B cell (primary cell): ENCODE data around the gene ANKRD34A. TPM values are rescaled to one million over a fixed set of nuclear protein-coding genes. Genes with fewer than 3 reads are reported as not detected.
A peak's percentile ranks its signal among the peaks of the same experiment; 100 is the strongest.

Experiments used
- ATAC-seq: fragments of 200-7000 bp; cut with Tn5 transposase; one replicate; pipeline ENCODE4 v1.10.0; 2021; ENCODE audit warnings: low read depth, mild to moderate bottlenecking, moderate number of reproducible peaks, moderate library complexity
- CTCF ChIA-PET: fragments of 350-600 bp; sonication (Branson Sonifier 250); formaldehyde crosslinking; loops from one replicate; lab custom pipeline; 2021; ENCODE audit warnings: antibody characterized with exemption, inconsistent platforms; lab: Charles Lee
- POLR2A ChIA-PET: fragments of 350-600 bp; sonication (Branson Sonifier 250); formaldehyde crosslinking; loops from one replicate; lab custom pipeline; 2021; ENCODE audit warnings: antibody characterized with exemption; lab: Charles Lee
- DNase-seq: peaks from one replicate; pipeline ENCODE4 v3.0.0; 2013
- H2AFZ ChIP-seq: 2 replicates; pipeline ENCODE4 v1.6.1; 2012; ENCODE audit warnings: mild to moderate bottlenecking, low read depth, low read length; ENCODE audit not compliant: insufficient read depth, poor library complexity, severe bottlenecking
- H3K27ac ChIP-seq, 2 donors: 1 replicate in 1 of 2; 2 replicates in 1 of 2; pipeline ENCODE4 v1.5.1; 2012 to 2013; ENCODE audit warnings: low read length in 2 of 2, mild to moderate bottlenecking in 2 of 2, moderate library complexity in 1 of 2
- H3K27me3 ChIP-seq, 4 experiments: fragments of 200-600 bp in 1 of 4; sonication (generic) in 1 of 4; replicated peaks in 1 of 4; 1 replicate in 2 of 4; 2 replicates in 2 of 4; pipeline versions ENCODE4 v1.6.1 to v1.7.0; 2013 to 2016; ENCODE audit warnings: low read length in 3 of 4, mild to moderate bottlenecking in 2 of 4, mixed read lengths in 1 of 4, moderate library complexity in 1 of 4; ENCODE audit not compliant: insufficient read depth in 4 of 4, control insufficient read depth in 3 of 4; ENCODE audit errors: control extremely low read depth in 1 of 4
- H3K36me3 ChIP-seq, 2 experiments: replicated peaks in 1 of 2; 1 replicate in 1 of 2; 2 replicates in 1 of 2; pipeline versions ENCODE4 v1.6.1 to v1.7.1; 2013; ENCODE audit warnings: low read length in 1 of 2; ENCODE audit not compliant: insufficient read depth in 2 of 2, control insufficient read depth in 1 of 2; ENCODE audit errors: control extremely low read depth in 1 of 2, extremely low read depth in 1 of 2
- H3K4me1 ChIP-seq, 2 donors: fragments of 200-600 bp in 1 of 2; sonication (generic) in 1 of 2; 1 replicate in 1 of 2; 2 replicates in 1 of 2; pipeline versions ENCODE4 v1.5.1 to v1.6.1; 2013 to 2017; ENCODE audit warnings: low read length in 2 of 2; ENCODE audit not compliant: control insufficient read depth in 2 of 2, insufficient read depth in 2 of 2
- H3K4me2 ChIP-seq: replicated peaks from 2 replicates; pipeline ENCODE3; 2012; ENCODE audit warnings: mild to moderate bottlenecking, low read depth, low read length; ENCODE audit not compliant: poor library complexity, severe bottlenecking
- H3K4me3 ChIP-seq, 5 experiments: fragments of 200-600 bp in 1 of 5; sonication (generic) in 1 of 5; 1 replicate in 3 of 5; 2 replicates in 2 of 5; pipeline versions ENCODE4 v1.5.1 to v1.7.0; 2011 to 2016; ENCODE audit warnings: low read length in 4 of 5, mild to moderate bottlenecking in 4 of 5, low read depth in 2 of 5, control low read depth in 1 of 5, moderate library complexity in 1 of 5; ENCODE audit not compliant: insufficient read depth in 1 of 5; ENCODE audit errors: control extremely low read depth in 1 of 5, extremely low read depth in 1 of 5
- H3K79me2 ChIP-seq: fragments of 200-600 bp; sonication (generic); one replicate; pipeline ENCODE4 v1.6.0; 2016; ENCODE audit warnings: low read length; ENCODE audit not compliant: control insufficient read depth, insufficient read depth
- H3K9ac ChIP-seq: fragments of 200-600 bp; sonication (generic); 2 replicates; pipeline ENCODE4 v1.6.1; 2017; ENCODE audit warnings: mild to moderate bottlenecking, low read length, moderate library complexity
- H3K9me3 ChIP-seq, 3 donors: one replicate each; pipeline versions ENCODE4 v1.6.1 to v1.7.1; 2013; ENCODE audit warnings: low read length in 2 of 3; ENCODE audit not compliant: control insufficient read depth in 2 of 3, insufficient read depth in 1 of 3; ENCODE audit errors: control extremely low read depth in 1 of 3
- H4K20me1 ChIP-seq: 2 replicates; pipeline ENCODE4 v1.6.0; 2012; ENCODE audit warnings: mild to moderate bottlenecking, low read length; ENCODE audit not compliant: insufficient read depth, control insufficient read depth, poor library complexity, severe bottlenecking
- H3K27ac Mint-ChIP-seq: one replicate; pipeline ENCODE4 v1.8.0; 2021; ENCODE audit warnings: mixed read lengths
- H3K27me3 Mint-ChIP-seq: one replicate; pipeline ENCODE4 v1.8.0; 2021; ENCODE audit warnings: mixed read lengths
- H3K4me1 Mint-ChIP-seq: one replicate; pipeline ENCODE4 v1.8.0; 2021; ENCODE audit warnings: mixed read lengths
- H3K4me3 Mint-ChIP-seq: one replicate; pipeline ENCODE4 v1.8.0; 2021; ENCODE audit warnings: mixed read lengths
- H3K9me3 Mint-ChIP-seq: one replicate; pipeline ENCODE4 v1.8.0; 2022; ENCODE audit warnings: mixed read lengths; ENCODE audit not compliant: insufficient read depth
- CTCF ChIP-seq: fragments of 200-600 bp; IDR thresholded peaks from one replicate; pipeline ENCODE4 v1.8.0; 2022; ENCODE audit warnings: antibody characterized with exemption, mild to moderate bottlenecking
- EZH2 ChIP-seq: IDR thresholded peaks from 2 replicates; pipeline ENCODE4 v1.6.1; 2012; ENCODE audit warnings: borderline replicate concordance, low read depth, mild to moderate bottlenecking, moderate library complexity, low read length; ENCODE audit not compliant: insufficient read depth, poor library complexity, severe bottlenecking
- WGBS: methylation state at CpG from one replicate; pipeline ENCODE4 v1.1.5; 2013; ENCODE audit warnings: missing lambda C conversion rate; ENCODE audit not compliant: insufficient coverage; 5-methylcytosine and 5-hydroxymethylcytosine counted together
- intact Hi-C: fragments of 100-400 bp; cut with micrococcal nuclease; formaldehyde crosslinking; loops from one replicate; pipeline ENCODE4 v1.10.0; 2022
- polyA plus RNA-seq: library from polyadenylated mRNA; depleted of rRNA; stranded (reverse); fragments of >200 nt; gene quantifications from 2 replicates; pipeline ENCODE4 v1.2.3, GENCODE V29; 2012
- total RNA-seq, 2 donors: library from RNA; stranded (reverse); fragments of 120-200 nt in 1 of 2; gene quantifications; 1 replicate in 1 of 2; 2 replicates in 1 of 2; pipeline versions ENCODE4 v1.2.3 to v1.2.4, GENCODE V29; 2013 to 2022

Gene ANKRD34A
- total and polyA plus RNA-seq, 2 donors (not counting 1 experiment from before 2014, with no cell fraction given) = 0.86 to 1.8 TPM

DNA sequence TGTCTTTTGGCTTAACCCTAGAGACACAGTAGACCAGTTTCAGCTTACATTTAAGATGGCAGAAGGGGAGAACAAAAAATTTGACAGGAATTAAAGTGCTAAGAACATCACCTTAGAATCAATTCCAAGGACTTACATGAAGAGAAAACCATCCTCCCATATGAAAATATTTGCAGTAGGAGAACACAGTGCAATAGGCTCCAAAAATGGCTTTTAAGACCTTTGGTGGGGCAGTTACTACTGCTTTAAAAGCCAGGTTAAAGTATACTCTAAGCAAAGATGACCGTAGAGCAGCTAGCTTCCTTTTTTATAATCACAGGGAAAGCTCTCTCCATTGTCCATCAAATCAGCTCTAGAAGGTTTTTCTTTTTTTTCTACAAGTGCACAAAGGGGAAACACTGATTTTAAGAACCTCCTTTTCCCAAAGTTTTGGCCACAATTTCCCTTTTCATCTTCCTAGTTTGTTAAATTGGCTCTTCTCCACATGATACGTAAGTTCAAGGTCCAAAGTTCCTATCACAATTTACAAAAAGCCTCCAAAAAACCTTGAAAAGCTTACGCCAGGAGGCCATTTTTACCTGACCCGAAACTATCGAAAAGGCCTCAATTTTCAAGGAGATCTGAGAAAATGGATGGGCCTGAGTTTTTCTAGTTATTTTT lies 28.7 kb upstream of the ANKRD34A start:
- DNase-seq (no peak), ATAC-seq (no peak)
- intact Hi-C loops = no loop called here
- H4K20me1 ChIP-seq = peaks cover 39% of the 10 kb centered on the region
- Mint-ChIP-seq H3K4me1 (peaks cover 73% of the 10 kb centered on the region), H3K4me3 (peak overlapping the region; percentile 95), H3K27ac (peak overlapping the region; percentile 100), H3K27me3 (no peaks in the 10 kb centered on the region), H3K9me3 (no peaks in the 10 kb centered on the region)
- H3K27me3 ChIP-seq = no peaks in the 10 kb centered on the region
- TF ChIP-seq EZH2 (no peak), CTCF (no peak)
- peaks cover 12 to 40% of the 10 kb centered on the region in 2 experiments for H3K36me3 ChIP-seq
- ChIA-PET CTCF (interaction anchor here (1.0 to 14.8 kb wide), 4 partner anchors 9 to 148 kb away, joined by 4 to 207 read pairs (median 70); partner anchors contain the start of gene NUDT17), POLR2A (interaction anchor here (1.4 to 12.1 kb wide), 4 partner anchors 8 to 29 kb away, joined by 5 to 131 read pairs (median 6); partner anchors contain the start of genes ANKRD34A and POLR3GL)
- no peaks in the 10 kb centered on the region for H3K9me3 ChIP-seq
- peak overlapping the region; percentile 80 for H3K4me2 ChIP-seq
- no peak overlapping the region for H2AFZ ChIP-seq
- WGBS = 40% methylated on average over 2 of the region's 5 CpGs
- H3K4me3 ChIP-seq = peak overlapping the region; percentile 81 to 100 (median 95)
- peaks cover 39 to 52% of the 10 kb centered on the region in 2 donors for H3K4me1 ChIP-seq
- H3K27ac ChIP-seq = peak overlapping the region; percentile 6 to 82
- H3K79me2 ChIP-seq = peaks cover 46% of the 10 kb centered on the region
- H3K9ac ChIP-seq = peak overlapping the region; percentile 81

GRCh38 chr1:145992502-145992936 lies 28.1 kb upstream of the ANKRD34A start:
- no peaks in the 10 kb centered on the region for H3K9me3 ChIP-seq
- peaks cover 38 to 46% of the 10 kb centered on the region in 2 donors for H3K4me1 ChIP-seq
- peak overlapping the region; percentile 100 for H3K27ac Mint-ChIP-seq
- no CpG with 5 or more reads among the region's 1 CpG for WGBS
- peak overlapping the region; percentile 80 for H3K4me2 ChIP-seq
- no peak overlapping the region for H2AFZ ChIP-seq
- intact Hi-C loops = no loop called here
- H3K9me3 Mint-ChIP-seq = no peaks in the 10 kb centered on the region
- ChIA-PET POLR2A (interaction anchor here (1.1 to 12.1 kb wide), 2 partner anchors 14 to 15 kb away, joined by 3 to 131 read pairs; no protein-coding TSS in a partner anchor), CTCF (interaction anchor here (1.6 to 14.8 kb wide), 3 partner anchors 12 to 147 kb away, joined by 4 to 207 read pairs (median 135); partner anchors contain the start of gene NUDT17)
- H3K9ac ChIP-seq = peak overlapping the region; percentile 81
- DNase-seq (no peak), ATAC-seq (no peak)
- peak overlapping the region; percentile 95 for H3K4me3 Mint-ChIP-seq
- H3K27me3 ChIP-seq = no peaks in the 10 kb centered on the region
- H4K20me1 ChIP-seq = peaks cover 39% of the 10 kb centered on the region
- H3K27ac ChIP-seq = peak overlapping the region; percentile 6 to 82
- peaks cover 12 to 40% of the 10 kb centered on the region in 2 experiments for H3K36me3 ChIP-seq
- peaks cover 46% of the 10 kb centered on the region for H3K79me2 ChIP-seq
- peak overlapping the region; percentile 81 to 100 (median 95) for H3K4me3 ChIP-seq
- TF ChIP-seq EZH2 (no peak), CTCF (no peak)
- H3K27me3 Mint-ChIP-seq = no peaks in the 10 kb centered on the region
- H3K4me1 Mint-ChIP-seq = peaks cover 73% of the 10 kb centered on the region
